Measurements from ENCODE around the gene DEFB126.

The DEFB126 gene

GRCh38 chr20:168876-169275 is 26.5 kb downstream of the DEFB126 start:
- H3K36me3 Mint-ChIP-seq, result no peaks in the 10 kb centered on the region
- H3K4me1 Mint-ChIP-seq, result no peaks in the 10 kb centered on the region
- H3K27me3 Mint-ChIP-seq, result peaks cover 2% of the 10 kb centered on the region
- H3K4me3 Mint-ChIP-seq, result no peak overlapping the region
- ATAC-seq (ENCODE audit: low read depth), result no peak
- DNase-seq (ENCODE audit: low spot score in 2 of 2), result no peak
- no peak overlapping the region for H3K27ac Mint-ChIP-seq
- H3K9me3 Mint-ChIP-seq, result no peaks in the 10 kb centered on the region

GRCh38 chr20:184288-184687 is 41.9 kb downstream of the DEFB126 start:
- DNase-seq (ENCODE audit: low spot score in 2 of 2), result no peak
- H3K4me3 Mint-ChIP-seq, result no peak overlapping the region
- H3K9me3 Mint-ChIP-seq, result peaks cover 15% of the 10 kb centered on the region
- H3K27ac Mint-ChIP-seq, result no peak overlapping the region
- ATAC-seq (ENCODE audit: low read depth), result no peak
- peaks cover 5% of the 10 kb centered on the region for H3K27me3 Mint-ChIP-seq
- peaks cover 2% of the 10 kb centered on the region for H3K36me3 Mint-ChIP-seq
- no peaks in the 10 kb centered on the region for H3K4me1 Mint-ChIP-seq

GRCh38 chr20:187733-188132 is 45.3 kb downstream of the DEFB126 start:
- Mint-ChIP-seq H3K9me3 (peaks cover 18% of the 10 kb centered on the region), H3K4me3 (no peak overlapping the region), H3K27me3 (peaks cover 11% of the 10 kb centered on the region), H3K36me3 (peaks cover 2% of the 10 kb centered on the region), H3K4me1 (no peaks in the 10 kb centered on the region), H3K27ac (no peak overlapping the region)
- no peak for ATAC-seq (ENCODE audit: low read depth)
- no peak for DNase-seq (ENCODE audit: low spot score in 2 of 2)

GRCh38 chr20:189611-190010 is 47.2 kb downstream of the DEFB126 start, which contains the start of gene DEFB128:
Gene DEFB128 (minus strand): TSS chr20:189711. CDS start chr20:189623, 88 bp downstream.
- Mint-ChIP-seq H3K9me3 (peaks cover 8% of the 10 kb centered on the region), H3K36me3 (no peaks in the 10 kb centered on the region), H3K4me1 (no peaks in the 10 kb centered on the region), H3K4me3 (no peak within 1 kb of the TSS), H3K27ac (no peak within 1 kb of the TSS), H3K27me3 (peaks cover 10% of the 10 kb centered on the region)
- ATAC-seq (ENCODE audit: low read depth) (no peak), DNase-seq (ENCODE audit: low spot score in 2 of 2) (no peak)
